GM18507 (cell line): ENCODE measurements around the gene SAT2.
"Not testable (repeated sequence)": the region's sequence is repeated elsewhere in the genome, so short reads cannot be mapped to it uniquely, and the experiment has no call there.

Source experiments
- DNase-seq: peaks from one replicate; pipeline ENCODE4 v3.0.0; 2011; ENCODE audit warnings: low read depth; ENCODE audit not compliant: insufficient read length; ENCODE audit errors: extremely low spot score
- FAIRE-seq: peaks from 2 replicates; lab custom pipeline; 2011; peaks lifted over from hg19 to GRCh38; lab: Jason Lieb, UNC

The SAT2 gene

GRCh38 chr17:7627250-7628121, at the start of gene SAT2:
TSS of gene SAT2 (minus strand) at chr17:7627821. CDS start at chr17:7627635, 186 bp downstream.
- DNase-seq (peak; percentile 97), FAIRE-seq (peak; percentile 99)

GRCh38 chr17:7676533-7676932, 48.9 kb upstream of the SAT2 start:
- FAIRE-seq (no peak), DNase-seq (no peak)

GRCh38 chr17:7674934-7675333, 47.3 kb upstream of the SAT2 start:
- FAIRE-seq = no peak

GRCh38 chr17:7673239-7673638, 45.6 kb upstream of the SAT2 start:
- FAIRE-seq = peak; percentile 58
- no peak for DNase-seq

More at GRCh38 chr17:7674934-7675333, 47.3 kb upstream of the SAT2 start:
- DNase-seq = no peak

GRCh38 chr17:7668482-7668881, 40.9 kb upstream of the SAT2 start:
- FAIRE-seq (no peak), DNase-seq (no peak)

- DNase-seq = no peak
- FAIRE-seq = no peak
Measured at GRCh38 chr17:7667656-7668406, 40.2 kb upstream of the SAT2 start.

GRCh38 chr17:7656958-7657609, 29.5 kb upstream of the SAT2 start:
- no peak for FAIRE-seq

GRCh38 chr17:7655541-7655840, 27.9 kb upstream of the SAT2 start:
- DNase-seq = no peak

More at GRCh38 chr17:7656958-7657609, 29.5 kb upstream of the SAT2 start:
- DNase-seq = no peak

GRCh38 chr17:7654832-7655540, 27.4 kb upstream of the SAT2 start:
- no peak for FAIRE-seq
- no peak for DNase-seq

More at GRCh38 chr17:7655541-7655840, 27.9 kb upstream of the SAT2 start:
- peak; percentile 31 for FAIRE-seq

- DNase-seq = no peak
Measured at GRCh38 chr17:7652388-7653356, 25.1 kb upstream of the SAT2 start.

GRCh38 chr17:7651665-7652387, 24.2 kb upstream of the SAT2 start:
- FAIRE-seq (no peak), DNase-seq (no peak)

More at GRCh38 chr17:7652388-7653356, 25.1 kb upstream of the SAT2 start:
- FAIRE-seq = no peak

GRCh38 chr17:7651097-7651664, 23.6 kb upstream of the SAT2 start:
- DNase-seq (no peak), FAIRE-seq (no peak)

GRCh38 chr17:7650509-7651096, 23.0 kb upstream of the SAT2 start, which contains the start of gene ATP1B2:
TSS of gene ATP1B2 (plus strand) at chr17:7650926. CDS start at chr17:7651519, 593 bp downstream.
- DNase-seq = no peak
- FAIRE-seq = no peak

- DNase-seq = no peak
- no peak for FAIRE-seq
Measured at GRCh38 chr17:7647018-7647417, 19.4 kb upstream of the SAT2 start.

- no peak for FAIRE-seq
- DNase-seq = no peak
Measured at GRCh38 chr17:7646457-7646856, 18.8 kb upstream of the SAT2 start.

- no peak for FAIRE-seq
- no peak for DNase-seq
Measured at GRCh38 chr17:7644775-7645174, 17.2 kb upstream of the SAT2 start.

- not testable (repeated sequence) for FAIRE-seq, DNase-seq
Measured at GRCh38 chr17:7641635-7642034, 14.0 kb upstream of the SAT2 start.
